Epithelial cell of esophagus (primary cell): ENCODE results near the gene AJM1.

Source experiments
- DNase-seq: peaks from one replicate; pipeline ENCODE4 v3.0.0; 2010; ENCODE audit warnings: low read depth
- H3K4me3 ChIP-seq: 2 replicates; pipeline ENCODE4 v1.5.1; 2011; ENCODE audit warnings: mild to moderate bottlenecking, low read length, control low read depth
- CTCF ChIP-seq: IDR thresholded peaks from 2 replicates; pipeline ENCODE4 v1.5.1; 2011; ENCODE audit warnings: low read depth, mild to moderate bottlenecking, low read length, control low read depth, inconsistent platforms; ENCODE audit not compliant: insufficient read depth; ENCODE audit errors: missing control alignments

AJM1 gene

DNA sequence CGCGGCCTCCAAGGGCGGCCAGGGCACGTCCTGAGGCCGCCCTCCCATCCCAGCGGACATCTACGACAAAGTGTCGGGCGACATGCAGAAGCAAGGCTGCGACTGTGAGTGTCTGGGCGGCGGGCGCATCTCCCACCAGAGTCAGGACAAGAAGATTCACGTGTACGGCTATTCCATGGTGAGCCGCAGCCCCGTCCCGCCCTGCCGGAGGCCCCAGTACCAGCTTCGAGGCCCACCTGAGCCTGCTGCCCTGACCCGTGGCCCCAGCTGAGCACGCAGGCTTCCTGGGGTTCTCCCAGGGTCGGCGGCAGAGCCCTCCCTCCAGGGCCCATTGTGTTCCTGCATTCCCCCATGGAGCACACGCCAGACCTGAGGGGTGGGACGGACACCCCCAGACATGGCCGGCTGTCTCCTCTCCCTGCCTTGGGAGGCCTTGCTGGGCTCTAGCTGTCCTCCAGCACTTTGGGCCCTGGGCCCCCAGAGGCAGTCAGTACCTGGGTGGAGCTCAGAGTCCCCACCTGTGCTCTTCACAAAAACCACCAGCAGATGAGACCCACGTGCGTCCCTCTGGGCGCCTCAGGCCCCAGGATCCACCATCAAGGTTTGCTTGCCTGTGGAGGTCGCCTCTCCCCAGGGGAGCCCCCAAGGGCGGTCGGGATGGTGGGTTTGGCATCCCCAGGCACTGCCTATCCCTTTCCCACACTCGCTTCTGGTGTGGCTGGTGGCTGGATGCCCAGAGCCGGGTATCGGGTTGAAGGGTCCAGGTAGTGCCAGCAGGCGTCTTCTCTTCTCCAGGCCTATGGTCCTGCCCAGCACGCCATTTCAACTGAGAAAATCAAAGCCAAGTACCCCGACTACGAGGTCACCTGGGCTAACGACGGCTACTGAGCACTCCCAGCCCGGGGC lies 7.9 kb downstream of the AJM1 start:
- no peak for DNase-seq
- TF ChIP-seq CTCF, result no peak
- peak overlapping the region; percentile 97 for H3K4me3 ChIP-seq

- no peak for TF ChIP-seq CTCF
- DNase-seq, result no peak
- H3K4me3 ChIP-seq, result no peak overlapping the region
Measured at GRCh38 chr9:136850866-136851775, 8.8 kb downstream of the AJM1 start.

DNA sequence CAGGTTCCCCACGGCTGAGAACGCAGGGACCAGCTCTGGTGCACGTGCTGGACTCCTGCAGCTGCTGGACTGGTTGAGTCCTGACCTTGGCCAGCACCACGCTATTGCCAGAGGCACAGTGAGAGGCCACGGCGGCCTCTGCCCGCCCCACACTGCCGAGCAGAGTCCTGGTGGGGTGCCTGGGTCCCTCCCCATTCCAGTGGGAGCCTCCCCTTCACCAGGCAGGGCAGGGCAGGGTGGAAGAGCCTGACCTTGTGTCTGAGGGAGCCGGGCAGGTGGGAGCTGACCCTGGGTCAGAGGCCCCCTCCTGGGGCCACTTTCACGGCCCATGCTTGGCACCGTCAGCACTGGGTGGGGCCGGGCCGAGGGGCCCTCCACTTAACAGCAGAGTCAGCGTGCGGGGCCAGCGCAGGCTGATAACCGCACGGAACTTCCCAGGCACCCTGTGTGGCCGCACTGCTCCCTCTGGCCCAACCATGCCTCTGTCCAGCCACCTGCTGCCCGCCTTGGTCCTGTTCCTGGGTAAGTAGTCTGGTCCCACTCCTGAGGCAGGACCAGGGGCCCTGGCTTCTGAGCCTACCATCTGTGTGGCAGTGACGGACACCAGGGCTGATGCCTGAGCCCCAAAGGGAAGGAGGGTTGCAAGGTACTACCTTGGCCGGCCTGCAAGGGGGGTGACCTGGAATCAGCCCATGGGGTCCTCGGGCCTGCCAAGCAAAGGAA lies 9.8 kb downstream of the AJM1 start, which contains the start of gene MAMDC4:
TSS of gene MAMDC4 (plus strand) at position 406 of the 723 bp plus-strand sequence. CDS start at position 477, 71 bp downstream.
- no peak for TF ChIP-seq CTCF
- no peak within 1 kb of the TSS for H3K4me3 ChIP-seq
- no peak for DNase-seq

GRCh38 chr9:136852664-136853595 lies 10.7 kb downstream of the AJM1 start:
- H3K4me3 ChIP-seq, result no peak overlapping the region
- DNase-seq, result no peak
- no peak for TF ChIP-seq CTCF

DNA sequence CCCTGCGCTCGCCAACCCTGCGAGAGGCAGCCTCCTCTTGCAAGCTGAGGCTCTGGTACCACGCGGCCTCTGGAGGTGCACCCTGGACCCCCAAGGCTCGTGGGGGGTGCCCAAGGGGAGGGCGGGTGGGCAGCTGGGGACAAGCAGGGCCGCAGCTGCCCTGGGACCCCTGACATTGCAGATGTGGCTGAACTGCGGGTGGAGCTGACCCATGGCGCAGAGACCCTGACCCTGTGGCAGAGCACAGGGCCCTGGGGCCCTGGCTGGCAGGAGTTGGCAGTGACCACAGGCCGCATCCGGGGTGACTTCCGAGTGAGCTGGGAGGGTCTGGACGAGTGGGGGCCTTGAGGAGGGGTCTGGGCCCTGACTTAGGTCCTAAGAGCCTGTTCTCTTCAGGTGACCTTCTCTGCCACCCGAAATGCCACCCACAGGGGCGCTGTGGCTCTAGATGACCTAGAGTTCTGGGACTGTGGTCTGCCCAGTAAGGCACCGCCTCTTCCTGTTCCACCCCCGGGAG lies 11.4 kb downstream of the AJM1 start:
- TF ChIP-seq CTCF, result no peak

More for the DNA sequence above, 11.4 kb downstream of the AJM1 start:
- no peak for DNase-seq
- no peak overlapping the region for H3K4me3 ChIP-seq
